ENCODE data around the gene CCND3. TPM values are rescaled to one million over a fixed set of nuclear protein-coding genes. Genes with fewer than 3 reads are reported as not detected.

The CCND3 gene
- total RNA-seq, 1 donor from 2014 or later = 11.8 TPM

DNA sequence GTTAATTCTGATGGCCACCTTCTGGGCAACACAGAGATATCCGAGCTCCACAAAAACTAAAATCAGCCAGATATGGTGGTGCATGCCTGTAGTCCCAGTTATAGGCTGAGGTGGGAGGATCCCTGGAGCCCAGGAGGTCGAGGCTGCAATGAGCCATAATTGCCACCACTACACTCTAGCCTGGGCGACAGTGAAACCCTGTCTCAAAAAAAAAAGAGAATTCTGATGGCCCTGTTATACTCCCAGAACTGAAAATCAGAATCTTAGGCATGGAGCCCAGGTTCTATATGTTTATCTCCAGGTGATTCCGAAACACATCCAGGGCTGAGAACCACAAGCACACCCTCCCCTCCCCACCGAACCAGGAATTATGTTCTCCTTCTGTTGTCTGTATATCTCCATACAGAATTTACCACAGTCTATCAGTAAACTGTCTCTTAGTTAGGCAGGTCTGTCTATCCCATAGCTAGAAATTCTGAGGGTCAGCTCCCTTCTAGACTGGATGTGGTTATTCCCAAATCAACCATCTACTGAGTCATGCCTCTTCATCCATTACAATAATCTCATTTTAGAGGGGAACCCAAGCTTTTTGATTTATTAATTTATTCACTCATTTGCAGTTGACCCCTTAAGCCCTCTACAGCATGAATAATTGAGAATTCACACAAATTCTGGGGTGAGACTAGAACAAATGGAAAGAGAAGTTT lies 24.8 kb upstream of the CCND3 start:
- H3K36me3 ChIP-seq (ENCODE audit: control insufficient read depth, insufficient read depth, low read length) = no peaks in the 10 kb centered on the region
- no peak overlapping the region for H3K4me3 ChIP-seq (ENCODE audit: low read depth, low read length)
- no peak for FAIRE-seq
- no peaks in the 10 kb centered on the region for H3K27me3 ChIP-seq (ENCODE audit: control insufficient read depth, insufficient read depth, low read length)
- DNase-seq (ENCODE audit: low read depth) = peak; percentile 13
- TF ChIP-seq, protein P1, sequence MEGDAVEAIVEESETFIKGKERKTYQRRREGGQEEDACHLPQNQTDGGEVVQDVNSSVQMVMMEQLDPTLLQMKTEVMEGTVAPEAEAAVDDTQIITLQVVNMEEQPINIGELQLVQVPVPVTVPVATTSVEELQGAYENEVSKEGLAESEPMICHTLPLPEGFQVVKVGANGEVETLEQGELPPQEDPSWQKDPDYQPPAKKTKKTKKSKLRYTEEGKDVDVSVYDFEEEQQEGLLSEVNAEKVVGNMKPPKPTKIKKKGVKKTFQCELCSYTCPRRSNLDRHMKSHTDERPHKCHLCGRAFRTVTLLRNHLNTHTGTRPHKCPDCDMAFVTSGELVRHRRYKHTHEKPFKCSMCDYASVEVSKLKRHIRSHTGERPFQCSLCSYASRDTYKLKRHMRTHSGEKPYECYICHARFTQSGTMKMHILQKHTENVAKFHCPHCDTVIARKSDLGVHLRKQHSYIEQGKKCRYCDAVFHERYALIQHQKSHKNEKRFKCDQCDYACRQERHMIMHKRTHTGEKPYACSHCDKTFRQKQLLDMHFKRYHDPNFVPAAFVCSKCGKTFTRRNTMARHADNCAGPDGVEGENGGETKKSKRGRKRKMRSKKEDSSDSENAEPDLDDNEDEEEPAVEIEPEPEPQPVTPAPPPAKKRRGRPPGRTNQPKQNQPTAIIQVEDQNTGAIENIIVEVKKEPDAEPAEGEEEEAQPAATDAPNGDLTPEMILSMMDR (IDR thresholded peaks at IDR 0.05; ENCODE audit: insufficient read depth, low read length, severe bottlenecking) = no peak

GRCh38 chr6:41965429-41966213 lies 24.0 kb upstream of the CCND3 start:
- Histone ChIP-seq H3K4me3 (ENCODE audit: low read depth, low read length) (no peak overlapping the region), H3K27me3 (ENCODE audit: control insufficient read depth, insufficient read depth, low read length) (no peaks in the 10 kb centered on the region), H3K36me3 (ENCODE audit: control insufficient read depth, insufficient read depth, low read length) (no peaks in the 10 kb centered on the region)
- no peak for DNase-seq (ENCODE audit: low read depth)
- TF ChIP-seq, protein P1 (IDR thresholded peaks at IDR 0.05; ENCODE audit: insufficient read depth, low read length, severe bottlenecking) = no peak
- FAIRE-seq = no peak

- H3K4me3 ChIP-seq (ENCODE audit: low read depth, low read length) = no peak overlapping the region
- H3K27me3 ChIP-seq (ENCODE audit: control insufficient read depth, insufficient read depth, low read length) = no peaks in the 10 kb centered on the region
- DNase-seq (ENCODE audit: low read depth) (no peak), FAIRE-seq (peak; percentile 82)
- TF ChIP-seq, protein P1 (IDR thresholded peaks at IDR 0.05; ENCODE audit: insufficient read depth, low read length, severe bottlenecking) = no peak
- no peaks in the 10 kb centered on the region for H3K36me3 ChIP-seq (ENCODE audit: control insufficient read depth, insufficient read depth, low read length)
Observed at GRCh38 chr6:41964201-41964887, 22.7 kb upstream of the CCND3 start.

GRCh38 chr6:41963371-41963770 lies 21.8 kb upstream of the CCND3 start:
- TF ChIP-seq, protein P1 (IDR thresholded peaks at IDR 0.05; ENCODE audit: insufficient read depth, low read length, severe bottlenecking) = no peak
- Histone ChIP-seq H3K27me3 (ENCODE audit: control insufficient read depth, insufficient read depth, low read length) (no peaks in the 10 kb centered on the region), H3K4me3 (ENCODE audit: low read depth, low read length) (no peak overlapping the region), H3K36me3 (ENCODE audit: control insufficient read depth, insufficient read depth, low read length) (no peaks in the 10 kb centered on the region)
- DNase-seq (ENCODE audit: low read depth) (no peak), FAIRE-seq (no peak)

DNA sequence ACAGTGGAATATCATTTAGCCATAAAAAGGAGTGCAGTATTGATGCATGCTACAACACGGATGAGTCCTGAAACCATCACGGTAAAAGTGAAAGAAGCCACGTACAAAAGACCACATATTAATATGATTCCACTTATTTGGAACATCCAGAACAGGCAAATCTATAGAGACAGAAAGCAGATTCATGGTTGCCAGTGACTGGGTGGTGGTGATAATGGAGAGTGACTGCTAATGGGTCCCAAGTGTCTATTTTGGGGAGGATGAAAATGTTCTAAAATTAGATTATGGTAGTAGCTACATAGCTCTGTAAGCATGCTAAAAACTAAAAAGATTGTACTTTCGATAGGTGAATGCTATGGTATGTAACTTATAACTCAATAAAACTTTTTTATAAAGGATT lies 18.4 kb upstream of the CCND3 start:
- H3K27me3 ChIP-seq (ENCODE audit: control insufficient read depth, insufficient read depth, low read length) = no peaks in the 10 kb centered on the region
- no peaks in the 10 kb centered on the region for H3K36me3 ChIP-seq (ENCODE audit: control insufficient read depth, insufficient read depth, low read length)
- FAIRE-seq (no peak), DNase-seq (ENCODE audit: low read depth) (no peak)
- no peak overlapping the region for H3K4me3 ChIP-seq (ENCODE audit: low read depth, low read length)
- TF ChIP-seq, protein P1 (IDR thresholded peaks at IDR 0.05; ENCODE audit: insufficient read depth, low read length, severe bottlenecking) = no peak

Data from bronchial epithelial cell (primary cell).